Liver (tissue), 2 donors: Measurements from ENCODE around the gene CDC42BPB.
A peak's percentile ranks its signal among the peaks of the same experiment; 100 is the strongest.

Experiments used
- ATF3 ChIP-seq: IDR thresholded peaks from 2 replicates; pipeline ENCODE4 v1.6.1; 2016; ENCODE audit warnings: antibody characterized with exemption
- MAX ChIP-seq: IDR thresholded peaks from 2 replicates; pipeline ENCODE4 v1.6.1; 2016; ENCODE audit warnings: antibody characterized with exemption
- donor health status: healthy.

GRCh38 chr14:103099081-103099732 is 41.9 kb upstream of the CDC42BPB start:
- TF ChIP-seq MAX (peak; percentile 72), ATF3 (no peak)
